Posterior vena cava (tissue), 2 donors: ENCODE results near the gene FBF1. TPM values are rescaled to one million over a fixed set of nuclear protein-coding genes. Genes with fewer than 3 reads are reported as not detected.

ENCODE experiments used
- DNase-seq: peaks from one replicate; pipeline ENCODE4 v3.0.0-alpha.2; 2020; ENCODE audit warnings: low spot score
- intact Hi-C, 2 donors: fragments of 100-400 bp; cut with DNase I; formaldehyde crosslinking; loops; one replicate each; pipeline versions ENCODE4 v1.14.1 to v1.14.2; 2022 to 2023
- total RNA-seq, 2 donors: library from RNA; stranded (reverse); fragmentation: NEBNext Ultra II Directional; extraction: Animal tissue kit (Norgen Biotek cat#: 25700); gene quantifications; one replicate each; pipeline ENCODE4 v1.2.1, GENCODE V29; 2021
- donor health status: DM: yes; HTN: yes; CAD: no.
- donor health status: DM: yes; HTN: yes; CAD: no.

Gene FBF1
- total RNA-seq, 2 donors from 2014 or later, result 4.5 to 6.8 TPM

- DNase-seq, result no peak
- intact Hi-C loops, result no loop called here
These were observed 18.4 kb upstream of the FBF1 start for GRCh38 chr17:75959051-75959838.

GRCh38 chr17:75950855-75951554, 10.2 kb upstream of the FBF1 start:
- intact Hi-C loops, result no loop called here
- no peak for DNase-seq

- intact Hi-C loops, result no loop called here
- peak; percentile 2 for DNase-seq
These were observed 9.6 kb upstream of the FBF1 start for GRCh38 chr17:75950421-75950820.

DNA sequence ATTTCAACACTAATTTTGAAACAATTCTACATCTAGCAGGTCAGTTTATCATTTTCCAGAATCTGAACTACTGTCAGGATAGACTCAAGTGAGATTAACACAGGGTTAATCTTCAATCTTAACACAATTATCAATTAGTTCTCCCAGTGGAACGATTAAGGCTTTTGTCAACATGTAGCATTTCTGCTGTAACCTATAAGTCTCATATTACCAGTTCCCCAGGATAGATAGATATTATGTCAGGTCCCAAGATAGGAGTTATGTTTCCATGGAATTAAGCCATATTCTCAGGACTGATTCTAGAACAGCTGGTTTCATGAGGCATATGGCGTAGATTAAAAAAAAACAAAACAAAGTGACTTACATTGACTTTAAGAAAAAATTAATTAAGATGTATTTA, 4.4 kb upstream of the FBF1 start:
- DNase-seq, result no peak
- intact Hi-C loops, result no loop called here

DNA sequence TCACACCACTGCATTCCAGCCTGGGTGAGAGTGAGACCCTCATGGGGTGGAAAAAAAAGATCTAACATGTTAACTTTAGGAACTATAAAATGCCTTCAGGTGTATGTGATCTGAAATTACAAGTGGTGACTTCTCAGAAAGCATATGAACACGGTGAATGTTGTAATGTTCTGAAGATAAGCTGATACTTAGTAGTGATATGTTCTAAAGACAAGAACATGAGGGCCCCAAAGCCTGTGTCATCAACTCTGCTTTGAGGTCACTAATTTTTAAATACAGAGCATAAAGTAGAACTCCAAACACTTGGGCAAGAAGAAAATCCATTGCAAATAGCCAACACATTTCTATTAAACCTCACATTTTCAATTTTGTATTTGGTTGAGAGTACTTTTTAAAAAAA, 2.6 kb upstream of the FBF1 start:
- intact Hi-C loops, result no loop called here

GRCh38 chr17:75942473-75942872, 1.6 kb upstream of the FBF1 start:
- DNase-seq, result no peak
- intact Hi-C loops, result no loop called here

More for the DNA sequence above, 2.6 kb upstream of the FBF1 start:
- DNase-seq, result peak; percentile 12

GRCh38 chr17:75941442-75941819, 589 bp upstream of the FBF1 start:
- peak; percentile 5 for DNase-seq
- intact Hi-C loops, result no loop called here

DNA sequence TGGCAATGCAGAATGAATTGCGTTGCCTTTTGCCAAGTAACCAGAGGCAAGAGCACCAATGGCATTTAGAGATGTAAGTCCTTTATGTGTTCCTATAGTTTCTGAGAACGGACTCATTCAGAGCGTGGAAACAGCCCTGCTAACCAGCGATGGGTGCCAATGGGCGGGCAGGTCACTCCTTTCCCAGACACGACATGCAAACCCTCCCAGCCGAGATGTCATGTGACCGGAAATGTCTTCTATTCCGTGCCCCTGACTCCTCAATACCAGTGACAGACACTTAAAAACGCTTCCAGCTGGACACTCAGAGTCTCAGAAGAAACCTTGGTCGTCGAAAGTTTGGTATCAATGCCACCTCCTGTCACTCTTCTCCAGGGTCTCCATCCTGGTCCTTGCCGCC, 3.2 kb downstream of the FBF1 start:
- DNase-seq, result peak; percentile 41
- intact Hi-C loops, result no loop called here

GRCh38 chr17:75933808-75934207, 7.0 kb downstream of the FBF1 start:
- intact Hi-C loops, result no loop called here

GRCh38 chr17:75932852-75933251, 8.0 kb downstream of the FBF1 start:
- intact Hi-C loops, result no loop called here
- DNase-seq, result peak; percentile 5

More at GRCh38 chr17:75933808-75934207, 7.0 kb downstream of the FBF1 start:
- DNase-seq, result no peak

- intact Hi-C loops, result no loop called here
- peak; percentile 22 for DNase-seq
These were observed 9.8 kb downstream of the FBF1 start for GRCh38 chr17:75931062-75931461.

- intact Hi-C loops, result no loop called here
- no peak for DNase-seq
These were observed 13.4 kb downstream of the FBF1 start for GRCh38 chr17:75927286-75927922.

DNA sequence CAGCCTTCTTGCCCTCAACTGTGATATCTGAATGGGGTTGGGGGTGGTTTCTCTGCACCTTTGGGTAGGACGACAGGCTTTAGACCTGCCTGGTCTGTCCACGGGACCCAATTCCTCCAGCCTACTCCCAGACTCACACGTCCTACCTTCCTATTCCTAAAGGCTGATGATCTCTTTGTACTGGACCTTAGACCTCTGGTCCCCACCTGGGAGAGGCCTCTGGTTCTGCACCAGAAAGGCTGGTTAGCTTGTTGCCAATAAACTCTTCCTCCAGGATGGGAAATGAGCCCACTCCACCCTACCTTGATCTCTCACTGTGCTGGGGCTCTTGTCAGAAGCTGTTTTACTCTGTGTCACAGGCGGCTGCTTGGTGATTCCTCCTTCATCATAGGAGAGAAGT, 14.4 kb downstream of the FBF1 start:
- no peak for DNase-seq

GRCh38 chr17:75925912-75926311, 14.9 kb downstream of the FBF1 start:
- intact Hi-C loops, result no loop called here
- no peak for DNase-seq

More for the DNA sequence above, 14.4 kb downstream of the FBF1 start:
- intact Hi-C loops, result no loop called here

DNA sequence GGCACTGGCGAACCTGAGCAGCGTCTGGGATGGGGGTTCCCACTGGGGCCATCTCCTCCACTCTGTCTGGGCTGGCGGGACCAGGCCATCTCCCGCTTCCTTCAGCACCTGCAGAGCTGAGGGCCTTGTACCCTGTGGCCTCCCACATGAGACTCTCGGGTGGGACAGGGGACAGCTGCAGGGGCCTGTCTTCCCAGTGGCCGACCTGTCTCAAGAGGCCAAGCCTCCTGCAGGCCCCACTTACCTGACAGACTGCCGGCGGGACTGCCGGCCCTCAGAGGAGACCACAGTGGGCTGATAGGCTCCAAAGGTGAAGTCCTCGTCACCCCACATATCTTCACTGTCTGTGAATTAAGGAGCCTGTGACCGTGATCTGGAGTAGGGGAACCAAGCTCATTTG, 15.7 kb downstream of the FBF1 start:
- no peak for DNase-seq
- intact Hi-C loops, result no loop called here

DNA sequence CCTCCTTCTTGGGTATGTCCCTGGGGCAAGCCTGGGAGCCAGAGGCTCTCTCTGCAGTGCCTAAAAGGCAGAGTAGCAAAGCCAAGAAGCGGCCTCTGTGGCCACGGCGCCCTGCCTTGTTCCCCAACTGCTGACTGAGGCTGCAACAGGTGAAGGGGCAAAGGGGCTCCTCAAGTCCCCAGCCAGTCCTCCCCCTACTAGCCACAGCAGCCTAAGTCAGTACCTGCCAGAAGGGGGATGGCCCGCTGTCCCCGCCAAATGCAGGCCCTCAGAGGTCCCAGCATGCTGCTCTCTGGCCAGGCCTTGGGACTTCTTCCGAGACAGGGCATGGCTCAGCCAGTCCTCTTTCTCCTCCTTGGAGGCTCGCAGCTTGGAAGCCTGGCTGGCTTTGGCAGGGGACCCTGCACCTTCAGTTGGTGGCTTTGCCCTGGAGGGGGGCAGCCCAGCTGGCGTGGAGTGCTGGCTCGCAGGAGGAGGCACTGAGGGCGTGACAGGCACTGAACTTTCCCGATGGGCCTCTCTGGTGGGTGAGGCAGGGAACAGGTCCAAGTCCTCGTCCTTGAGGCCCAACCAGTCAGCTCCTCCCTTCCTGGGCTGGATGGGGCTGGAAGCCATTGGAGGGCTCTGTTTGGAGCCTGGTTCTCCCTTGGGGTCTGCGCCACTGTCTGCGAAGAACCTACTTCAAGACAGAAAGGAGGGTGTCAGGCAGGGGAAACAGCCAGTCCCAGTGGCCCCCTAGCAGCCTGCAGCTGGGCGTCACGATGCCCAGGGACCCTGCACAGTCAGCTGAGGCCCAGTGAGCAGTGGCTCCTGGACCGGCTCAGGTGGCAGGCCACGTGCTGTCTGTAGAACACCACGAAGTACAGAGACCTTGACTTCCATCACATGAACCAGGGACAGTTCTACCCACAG, 17.6 kb downstream of the FBF1 start:
- intact Hi-C loops, result no loop called here
- no peak for DNase-seq

GRCh38 chr17:75922173-75922961, 18.5 kb downstream of the FBF1 start:
- DNase-seq, result no peak
- intact Hi-C loops, result no loop called here

- intact Hi-C loops, result no loop called here
- DNase-seq, result no peak
These were observed 19.2 kb downstream of the FBF1 start for GRCh38 chr17:75921596-75921995.
